Ishikawa (cell line): ENCODE measurements around the gene LTF.

Experiments used
- CEBPB ChIP-seq: IDR thresholded peaks from 2 replicates; pipeline ENCODE4 v1.6.1; 2012
- CREB1 ChIP-seq: IDR thresholded peaks from 2 replicates; pipeline ENCODE4 v1.6.1; 2012; ENCODE audit warnings: low read depth
- EGR1 ChIP-seq: IDR thresholded peaks from 2 replicates; pipeline ENCODE4 v1.6.1; 2012
- EP300 ChIP-seq: IDR thresholded peaks from 2 replicates; pipeline ENCODE4 v1.6.1; 2012; ENCODE audit warnings: borderline replicate concordance
- FOXM1 ChIP-seq: IDR thresholded peaks from 2 replicates; pipeline ENCODE4 v1.6.1; 2012; ENCODE audit warnings: low read depth, borderline replicate concordance
- MAX ChIP-seq: IDR thresholded peaks from 2 replicates; pipeline ENCODE4 v1.6.1; 2012
- NFIC ChIP-seq: IDR thresholded peaks from 2 replicates; pipeline ENCODE4 v1.6.1; 2012
- RAD21 ChIP-seq: IDR thresholded peaks from 2 replicates; pipeline ENCODE4 v1.6.1; 2012; ENCODE audit warnings: low read depth
- REST ChIP-seq: IDR thresholded peaks from 2 replicates; pipeline ENCODE4 v1.6.1; 2012; ENCODE audit warnings: low read depth, mild to moderate bottlenecking
- TAF1 ChIP-seq: IDR thresholded peaks from 2 replicates; pipeline ENCODE4 v1.6.1; 2012; ENCODE audit warnings: low read depth, mild to moderate bottlenecking
- TCF12 ChIP-seq: IDR thresholded peaks from 2 replicates; pipeline ENCODE4 v1.6.1; 2012; ENCODE audit warnings: low read depth
- TEAD4 ChIP-seq: IDR thresholded peaks from 2 replicates; pipeline ENCODE4 v1.6.1; 2012
- YY1 ChIP-seq: IDR thresholded peaks from 2 replicates; pipeline ENCODE4 v1.6.1; 2012; ENCODE audit warnings: low read depth
- ZBTB7A ChIP-seq: IDR thresholded peaks from 2 replicates; pipeline ENCODE4 v1.6.1; 2012; ENCODE audit warnings: low read depth
- TF ChIP-seq, protein P1 (sequence below): IDR thresholded peaks from 2 replicates; pipeline ENCODE4 v1.6.1; 2012

LTF gene

DNA sequence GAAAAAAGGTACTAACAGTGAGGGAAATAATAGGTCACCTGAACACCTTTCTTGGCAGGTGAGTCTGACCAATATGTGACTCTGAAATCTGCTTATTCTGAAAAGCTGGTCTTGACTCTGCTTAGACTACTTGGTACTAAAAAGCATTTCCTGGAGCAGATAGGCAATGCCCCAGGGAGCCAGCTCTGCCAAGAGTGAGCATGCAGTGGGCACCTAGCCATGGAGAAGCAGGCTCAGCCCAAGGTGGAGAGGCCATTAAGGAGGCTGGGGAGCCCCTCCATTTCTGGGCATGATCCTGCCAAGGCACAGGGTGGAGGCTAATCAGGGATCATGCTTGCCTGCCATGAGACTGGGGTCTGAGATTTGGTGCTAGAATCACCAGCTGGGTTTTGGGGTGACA, 1.6 kb upstream of the LTF start:
- TF ChIP-seq MAX (no peak), TEAD4 (no peak), REST (no peak), ZBTB7A (no peak), TAF1 (no peak)

GRCh38 chr3:46465196-46465520, 453 bp upstream of the LTF start:
- TF ChIP-seq EP300, result no peak

GRCh38 chr3:46463868-46464241, 850 bp downstream of the LTF start:
- TF ChIP-seq MAX, result no peak
- no peak for TF ChIP-seq CREB1
- no peak for TF ChIP-seq TCF12
- no peak for TF ChIP-seq REST
- TF ChIP-seq RAD21, result no peak
- no peak for TF ChIP-seq TAF1
- no peak for TF ChIP-seq FOXM1
- no peak for TF ChIP-seq EP300
- no peak for TF ChIP-seq ZBTB7A
- no peak for TF ChIP-seq CEBPB
- TF ChIP-seq, protein P1, sequence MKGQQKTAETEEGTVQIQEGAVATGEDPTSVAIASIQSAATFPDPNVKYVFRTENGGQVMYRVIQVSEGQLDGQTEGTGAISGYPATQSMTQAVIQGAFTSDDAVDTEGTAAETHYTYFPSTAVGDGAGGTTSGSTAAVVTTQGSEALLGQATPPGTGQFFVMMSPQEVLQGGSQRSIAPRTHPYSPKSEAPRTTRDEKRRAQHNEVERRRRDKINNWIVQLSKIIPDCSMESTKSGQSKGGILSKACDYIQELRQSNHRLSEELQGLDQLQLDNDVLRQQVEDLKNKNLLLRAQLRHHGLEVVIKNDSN, result no peak
- TF ChIP-seq EGR1, result no peak
- no peak for TF ChIP-seq TEAD4
- no peak for TF ChIP-seq NFIC
- no peak for TF ChIP-seq YY1

DNA sequence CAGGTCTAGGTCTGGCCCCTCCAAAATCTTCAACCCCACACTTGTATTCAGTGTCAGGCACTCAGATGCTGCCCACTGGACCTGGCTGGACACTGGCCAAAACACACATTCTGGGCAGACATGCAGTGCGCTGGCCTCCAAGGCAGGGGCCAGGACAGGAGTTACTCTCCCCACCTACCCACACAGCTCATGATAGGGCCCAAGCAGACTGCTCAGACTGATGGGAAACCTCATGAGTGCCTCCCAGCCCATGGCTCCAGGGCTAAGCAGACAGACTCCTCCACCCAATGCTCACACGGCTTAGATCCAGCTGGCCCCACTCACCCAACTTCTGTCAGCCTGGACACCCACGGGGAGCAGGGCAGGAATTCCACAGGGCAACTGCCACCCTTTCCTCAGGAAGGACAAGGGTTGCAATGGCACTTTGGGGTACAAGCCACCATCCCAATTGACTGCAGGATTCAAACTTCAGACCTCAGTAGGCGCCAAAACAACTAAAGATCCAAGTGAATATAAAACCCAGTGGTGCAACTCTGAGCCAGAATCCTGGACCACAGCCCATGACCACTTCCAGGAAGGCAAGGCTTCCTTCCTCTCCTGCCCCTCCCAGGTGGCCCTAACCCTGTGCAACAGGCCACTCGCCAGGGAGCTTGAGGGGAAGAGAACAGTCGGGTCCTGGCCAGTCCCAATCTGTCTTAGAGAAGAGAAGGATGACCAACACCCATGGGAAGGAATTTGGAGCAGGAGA, 1.4 kb downstream of the LTF start:
- TF ChIP-seq TAF1 (no peak), MAX (no peak), TCF12 (no peak), CREB1 (no peak), RAD21 (no peak), REST (no peak), CEBPB (no peak), TEAD4 (no peak), ZBTB7A (no peak), EP300 (no peak)

- TF ChIP-seq FOXM1, result no peak
- TF ChIP-seq, protein P1, result no peak
- no peak for TF ChIP-seq REST
- no peak for TF ChIP-seq YY1
- TF ChIP-seq CREB1, result no peak
- no peak for TF ChIP-seq CEBPB
- TF ChIP-seq EGR1, result no peak
- no peak for TF ChIP-seq EP300
- TF ChIP-seq RAD21, result no peak
- TF ChIP-seq TAF1, result no peak
- no peak for TF ChIP-seq TEAD4
- TF ChIP-seq ZBTB7A, result no peak
- TF ChIP-seq TCF12, result no peak
- no peak for TF ChIP-seq NFIC
- TF ChIP-seq MAX, result no peak
Observed at GRCh38 chr3:46462511-46462910, 2.2 kb downstream of the LTF start.
